H1 (cell line): ENCODE results near the gene BCAS1. TPM values are rescaled to one million over a fixed set of nuclear protein-coding genes. Genes with fewer than 3 reads are reported as not detected.

Experiments
- CHD1 ChIP-seq: IDR thresholded peaks from 2 replicates; pipeline ENCODE4 v1.6.1; 2012; ENCODE audit warnings: low read depth, low read length, improper control_type of control experiment
- EGR1 ChIP-seq: IDR thresholded peaks from 2 replicates; pipeline ENCODE4 v1.6.1; 2011; ENCODE audit warnings: low read depth, low read length, borderline replicate concordance
- GABPA ChIP-seq: IDR thresholded peaks from 2 replicates; pipeline ENCODE4 v1.6.1; 2011; ENCODE audit warnings: mild to moderate bottlenecking, low read length, moderate library complexity, borderline replicate concordance; ENCODE audit not compliant: insufficient read depth
- POLR2A ChIP-seq, 2 experiments: IDR thresholded peaks; 1 replicate in 1 of 2; 2 replicates in 1 of 2; pipeline ENCODE4 v1.6.1; 2011; ENCODE audit warnings: low read depth in 2 of 2, low read length in 2 of 2, mild to moderate bottlenecking in 2 of 2; ENCODE audit errors: control extremely low read depth in 1 of 2
- SIRT6 ChIP-seq: IDR thresholded peaks from one replicate; pipeline ENCODE4 v1.7.1; 2012; ENCODE audit warnings: low read length, inconsistent platforms
- SUZ12 ChIP-seq: fragments of 200-600 bp; sonication (generic); IDR thresholded peaks from 2 replicates; pipeline ENCODE4 v1.6.1; 2012; ENCODE audit warnings: mild to moderate bottlenecking, inconsistent platforms, low read length, moderate library complexity, mixed read lengths
- TBP ChIP-seq: IDR thresholded peaks from 2 replicates; pipeline ENCODE4 v1.6.1; 2011; ENCODE audit warnings: low read depth, low read length, improper control_type of control experiment
- polyA plus RNA-seq, 7 experiments: library from polyadenylated mRNA; depleted of rRNA in 3 of 7; stranded (reverse) in 5 of 7; unstranded in 2 of 7; fragments of >200 nt in 5 of 7; fragments of 200-250 nt in 2 of 7; gene quantifications; 1 replicate in 5 of 7; 2 replicates in 1 of 7; 4 replicates in 1 of 7; pipeline versions ENCODE4 v1.2.1 to v1.2.3, GENCODE V29; 2011 to 2013; ENCODE audit warnings: missing spikeins in 2 of 7, mixed read lengths in 2 of 7
- total RNA-seq: library from RNA; stranded (reverse); fragmentation: NEBNext Ultra II Directional; extraction: Animal tissue kit (Norgen Biotek cat#: 25700); gene quantifications from 2 replicates; pipeline ENCODE4 v1.2.1, GENCODE V29; 2021
- TF ChIP-seq, protein P1 (sequence below): IDR thresholded peaks from 2 replicates; pipeline ENCODE4 v1.6.1; 2011; ENCODE audit warnings: low read length, improper control_type of control experiment

BCAS1 gene
- total and polyA plus RNA-seq, 2 of the 8 experiments (the other 6 are each of a cell fraction or from before 2014, with no cell fraction given), result 0.06 to 0.19 TPM

DNA sequence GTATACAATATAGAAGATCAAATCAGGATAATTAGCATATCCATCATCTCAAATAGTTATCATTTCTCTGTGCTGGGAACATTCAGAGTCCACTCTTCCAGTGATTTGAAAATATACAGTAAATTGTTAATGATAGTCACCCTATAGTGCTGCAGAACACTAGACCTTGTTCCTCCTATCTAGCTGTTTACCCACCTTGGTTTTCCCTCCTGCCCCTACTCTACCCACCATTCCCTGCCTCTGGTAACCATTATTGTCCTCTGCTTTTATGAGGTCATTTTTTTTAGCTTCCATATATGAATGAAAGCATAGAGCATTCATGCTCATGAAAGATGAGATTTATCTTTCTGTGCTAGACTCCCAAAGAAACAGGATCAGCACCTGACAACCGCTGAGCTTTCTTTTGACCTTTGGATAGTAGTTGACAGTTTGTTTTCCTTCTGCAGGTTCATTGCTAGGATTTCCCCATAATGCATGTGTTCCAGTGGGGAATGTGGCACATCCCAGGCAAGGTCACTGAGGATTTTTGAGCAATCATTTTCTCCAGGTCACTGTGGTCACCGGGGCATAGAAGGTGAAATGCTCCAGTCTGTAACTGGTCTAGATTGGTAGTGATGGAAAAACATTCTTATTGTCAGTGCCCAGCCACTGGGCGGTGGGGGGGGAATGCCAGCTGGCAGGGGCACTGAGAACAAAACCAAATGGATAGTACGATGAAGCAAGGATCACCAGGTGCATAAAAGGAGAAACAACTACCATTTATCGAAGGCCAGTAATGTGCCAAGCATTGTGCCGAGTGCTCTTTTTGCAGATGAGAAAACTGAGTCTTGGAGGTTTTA, 33.6 kb upstream of the BCAS1 start (continued):
- no peak for TF ChIP-seq GABPA
- TF ChIP-seq EGR1, result no peak
- no peak for TF ChIP-seq SIRT6
- no peak for TF ChIP-seq CHD1
- TF ChIP-seq SUZ12, result no peak
- TF ChIP-seq, protein P1, sequence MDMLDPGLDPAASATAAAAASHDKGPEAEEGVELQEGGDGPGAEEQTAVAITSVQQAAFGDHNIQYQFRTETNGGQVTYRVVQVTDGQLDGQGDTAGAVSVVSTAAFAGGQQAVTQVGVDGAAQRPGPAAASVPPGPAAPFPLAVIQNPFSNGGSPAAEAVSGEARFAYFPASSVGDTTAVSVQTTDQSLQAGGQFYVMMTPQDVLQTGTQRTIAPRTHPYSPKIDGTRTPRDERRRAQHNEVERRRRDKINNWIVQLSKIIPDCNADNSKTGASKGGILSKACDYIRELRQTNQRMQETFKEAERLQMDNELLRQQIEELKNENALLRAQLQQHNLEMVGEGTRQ, result no peak
- no peak for TF ChIP-seq TBP
- TF ChIP-seq POLR2A (IDR thresholded peaks at IDR 0.05; ENCODE audit: control extremely low read depth in 1 of 2, low read depth in 2 of 2, low read length in 2 of 2), result no peak
